Endothelial cell of umbilical vein (primary cell): Measurements from ENCODE around the gene SH3PXD2A. TPM values are rescaled to one million over a fixed set of nuclear protein-coding genes. Genes with fewer than 3 reads are reported as not detected.

Experiments
- BruUV-seq: library from RNA; stranded (reverse); fragments of 400-500 nt; replicated peaks from 2 replicates; lab custom pipeline; 2021; lab: Mats Ljungman, UMichigan
- CTCF ChIA-PET: fragments of 300-600, 350-600 bp; sonication (Branson Sonifier 250); formaldehyde crosslinking; loops from one replicate; lab custom pipeline; 2021; ENCODE audit warnings: antibody characterized with exemption, inconsistent platforms; lab: Charles Lee
- POLR2A ChIA-PET: fragments of 300-600, 350-600 bp; sonication (Branson Sonifier 250); formaldehyde crosslinking; loops from one replicate; lab custom pipeline; 2021; ENCODE audit warnings: antibody characterized with exemption, inconsistent platforms; lab: Charles Lee
- DNase-seq: peaks from one replicate; pipeline ENCODE4 v3.0.0-alpha.2; 2011; ENCODE audit warnings: low read depth, low spot score
- FAIRE-seq: peaks from 2 replicates; lab custom pipeline; 2011; peaks lifted over from hg19 to GRCh38; lab: Jason Lieb, UNC
- H2AFZ ChIP-seq: 2 replicates; pipeline ENCODE4 v1.6.0; 2012; ENCODE audit warnings: low read depth, low read length, control low read depth, inconsistent platforms
- H3K27ac ChIP-seq: 2 replicates; pipeline ENCODE4 v1.5.1; 2011; ENCODE audit warnings: low read depth, mild to moderate bottlenecking, control low read depth, low read length, moderate library complexity; ENCODE audit not compliant: insufficient read depth
- H3K27me3 ChIP-seq, 2 experiments: 2 replicates each; pipeline versions ENCODE4 v1.6.0 to v1.6.1; 2011; ENCODE audit warnings: low read length in 2 of 2, mixed read lengths in 1 of 2; ENCODE audit not compliant: control insufficient read depth in 2 of 2, insufficient read depth in 2 of 2
- H3K36me3 ChIP-seq, 2 experiments: 2 replicates in 1 of 2; 3 replicates in 1 of 2; pipeline ENCODE4 v1.5.1; 2011; ENCODE audit warnings: low read length in 2 of 2, mild to moderate bottlenecking in 1 of 2, moderate library complexity in 1 of 2; ENCODE audit not compliant: control insufficient read depth in 2 of 2, insufficient read depth in 2 of 2; ENCODE audit errors: extremely low read depth in 1 of 2
- H3K4me1 ChIP-seq: 3 replicates; pipeline ENCODE4 v1.5.1; 2011; ENCODE audit warnings: mild to moderate bottlenecking, low read length; ENCODE audit not compliant: control insufficient read depth, insufficient read depth; ENCODE audit errors: extremely low read depth
- H3K4me2 ChIP-seq: 2 replicates; pipeline ENCODE4 v1.6.1; 2011; ENCODE audit warnings: low read length, control low read depth, mixed read lengths; ENCODE audit not compliant: insufficient read depth
- H3K4me3 ChIP-seq, 3 experiments: fragments of 200-600 bp in 1 of 3; sonication (generic), shearing (Covaris generic) in 1 of 3; replicated peaks in 1 of 3; 2 replicates each; pipeline ENCODE4 v1.5.1; 2011 to 2016; ENCODE audit warnings: control low read depth in 3 of 3, low read length in 3 of 3, mild to moderate bottlenecking in 2 of 3, inconsistent platforms in 1 of 3, low read depth in 1 of 3, moderate library complexity in 1 of 3; ENCODE audit not compliant: insufficient read depth in 1 of 3
- H3K79me2 ChIP-seq: 2 replicates; pipeline ENCODE4 v1.6.0; 2012; ENCODE audit warnings: low read length, inconsistent platforms; ENCODE audit not compliant: control insufficient read depth, insufficient read depth
- H3K9ac ChIP-seq: replicated peaks from 2 replicates; pipeline ENCODE3; 2011; ENCODE audit warnings: low read length, control low read depth; ENCODE audit not compliant: insufficient read depth; ENCODE audit errors: extremely low read depth
- H3K9me1 ChIP-seq: replicated peaks from 3 replicates; pipeline ENCODE4 v1.6.0; 2011; ENCODE audit warnings: mild to moderate bottlenecking, low read length; ENCODE audit not compliant: control insufficient read depth, insufficient read depth; ENCODE audit errors: extremely low read depth
- H3K9me3 ChIP-seq: replicated peaks from 2 replicates; pipeline ENCODE4 v1.5.1; 2012; ENCODE audit warnings: low read length, inconsistent platforms; ENCODE audit not compliant: control insufficient read depth, insufficient read depth
- H4K20me1 ChIP-seq: replicated peaks from 2 replicates; pipeline ENCODE3; 2011; ENCODE audit warnings: mild to moderate bottlenecking, low read length; ENCODE audit not compliant: control insufficient read depth, insufficient read depth; ENCODE audit errors: extremely low read depth
- EZH2 ChIP-seq: IDR thresholded peaks from 2 replicates; pipeline ENCODE4 v1.6.1; 2012; ENCODE audit warnings: borderline replicate concordance, low read depth, mild to moderate bottlenecking, moderate library complexity, low read length, inconsistent platforms; ENCODE audit not compliant: severe bottlenecking
- FOS ChIP-seq: IDR thresholded peaks from 2 replicates; pipeline ENCODE4 v1.6.1; 2011; ENCODE audit warnings: mild to moderate bottlenecking, low read length, moderate library complexity, borderline replicate concordance; ENCODE audit not compliant: insufficient read depth
- GATA2 ChIP-seq: IDR thresholded peaks from 2 replicates; pipeline ENCODE4 v1.7.0; 2011; ENCODE audit warnings: low read depth, mild to moderate bottlenecking, moderate library complexity, mixed read lengths, low read length; ENCODE audit not compliant: insufficient read length, insufficient read depth
- JUN ChIP-seq: IDR thresholded peaks from 2 replicates; pipeline ENCODE4 v1.6.1; 2011; ENCODE audit warnings: borderline replicate concordance, low read depth; ENCODE audit not compliant: insufficient read length, insufficient read depth
- MAX ChIP-seq: IDR thresholded peaks from 2 replicates; pipeline ENCODE4 v1.6.1; 2011; ENCODE audit not compliant: insufficient read depth, insufficient read length
- MYC ChIP-seq: IDR thresholded peaks from one replicate; pipeline ENCODE4 v1.6.1; 2011; ENCODE audit warnings: mild to moderate bottlenecking, low read depth, low read length
- POLR2A ChIP-seq: IDR thresholded peaks from 2 replicates; pipeline ENCODE4 v1.6.1; 2012; ENCODE audit warnings: low read depth, mild to moderate bottlenecking, control low read depth, low read length
- POLR2AphosphoS5 ChIP-seq: IDR thresholded peaks from 2 replicates; pipeline ENCODE4 v1.6.1; 2012; ENCODE audit warnings: low read depth, mild to moderate bottlenecking, control low read depth, low read length, moderate library complexity; ENCODE audit not compliant: insufficient read depth
- dilution Hi-C: fragments of 300-500 bp; cut with MboI; formaldehyde crosslinking; loops from one replicate; pipeline ENCODE4 v1.15.0; 2019; ENCODE audit warnings: low sequenced_read_pairs; ENCODE audit not compliant: extremely low pct_ligation_motif_present
- intact Hi-C: fragments of 100-400 bp; cut with micrococcal nuclease; formaldehyde crosslinking; loops from one replicate; pipeline ENCODE4 v1.10.0; 2022
- polyA plus RNA-seq, 4 experiments: library from polyadenylated mRNA; depleted of rRNA in 3 of 4; stranded (reverse) in 3 of 4; unstranded in 1 of 4; fragments of >200 nt; gene quantifications; 2 replicates each; pipeline versions ENCODE4 v1.2.1 to v1.2.3, GENCODE V29; 2011 to 2012; ENCODE audit warnings: missing spikeins in 1 of 4
- total RNA-seq: library from RNA; stranded (reverse); gene quantifications from 2 replicates; pipeline ENCODE4 v1.2.3, GENCODE V29; 2021
- TF ChIP-seq, protein P1 (sequence below), 2 donors: IDR thresholded peaks; 1 replicate in 1 of 2; 2 replicates in 1 of 2; pipeline ENCODE4 v1.5.1; 2011; ENCODE audit warnings: low read length in 2 of 2, mild to moderate bottlenecking in 2 of 2, moderate library complexity in 2 of 2, control low read depth in 1 of 2, inconsistent platforms in 1 of 2, low read depth in 1 of 2; ENCODE audit not compliant: insufficient read depth in 1 of 2; ENCODE audit errors: extremely low read depth in 1 of 2

Gene SH3PXD2A
- total and polyA plus RNA-seq, 2 donors (not counting 3 experiments of a cell fraction or from before 2014, with no cell fraction given) = 1.4 to 5.1 TPM

DNA sequence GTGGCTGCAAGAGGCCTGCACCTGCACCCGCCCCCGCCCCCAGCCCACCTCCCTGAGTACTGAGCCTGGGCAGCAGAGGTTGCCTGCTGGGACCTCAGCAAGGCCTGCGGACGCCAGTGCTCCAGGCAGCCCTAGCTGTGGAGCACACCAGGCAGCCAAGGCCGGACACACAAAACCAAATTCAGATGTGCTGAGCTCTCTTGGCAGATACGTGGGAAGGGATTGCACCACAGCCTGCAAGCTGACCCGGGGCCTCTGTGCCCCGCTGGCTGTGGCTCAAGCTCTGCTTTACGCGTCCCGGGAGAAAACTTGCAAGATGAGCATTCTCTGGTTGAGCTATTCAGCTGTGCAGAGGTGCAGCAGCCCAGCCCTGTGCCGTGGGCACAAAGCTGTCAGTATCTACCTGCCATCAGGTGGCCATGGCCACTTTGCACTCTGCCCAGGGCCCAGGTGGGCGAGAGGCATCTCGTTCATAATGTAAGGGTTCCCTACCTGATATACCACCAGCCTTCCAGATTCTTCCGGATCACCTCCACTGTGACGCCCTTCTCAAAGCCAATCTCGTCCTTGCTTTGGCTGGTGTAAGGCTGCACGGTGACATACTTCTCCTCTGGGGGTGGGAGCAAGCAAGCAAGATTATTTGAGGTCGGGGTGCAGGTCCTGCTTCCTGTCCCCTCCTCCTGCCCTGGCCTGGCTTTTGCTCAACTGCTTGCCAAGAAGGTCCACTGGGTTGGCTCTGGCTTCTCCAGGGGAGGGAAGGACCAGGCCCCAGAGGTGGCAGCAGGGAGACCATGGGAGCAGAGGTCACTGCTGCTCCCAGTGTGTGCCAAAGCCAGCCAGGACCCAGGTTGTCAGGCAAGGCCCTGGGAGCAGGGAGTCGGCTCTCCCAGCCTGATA, 238.4 kb downstream of the SH3PXD2A start:
- Histone ChIP-seq H4K20me1 (no peaks in the 10 kb centered on the region), H3K9me3 (no peaks in the 10 kb centered on the region), H3K4me1 (no peaks in the 10 kb centered on the region), H3K9me1 (no peaks in the 10 kb centered on the region), H3K36me3 (no peaks in the 10 kb centered on the region), H2AFZ (no peak overlapping the region), H3K27ac (no peak overlapping the region), H3K9ac (no peak overlapping the region), H3K4me2 (no peak overlapping the region), H3K27me3 (no peaks in the 10 kb centered on the region), H3K4me3 (no peak overlapping the region), H3K79me2 (no peaks in the 10 kb centered on the region)
- DNase-seq (no peak), FAIRE-seq (no peak)
- TF ChIP-seq GATA2 = no peak
- TF ChIP-seq POLR2A = no peak
- TF ChIP-seq, protein P1, sequence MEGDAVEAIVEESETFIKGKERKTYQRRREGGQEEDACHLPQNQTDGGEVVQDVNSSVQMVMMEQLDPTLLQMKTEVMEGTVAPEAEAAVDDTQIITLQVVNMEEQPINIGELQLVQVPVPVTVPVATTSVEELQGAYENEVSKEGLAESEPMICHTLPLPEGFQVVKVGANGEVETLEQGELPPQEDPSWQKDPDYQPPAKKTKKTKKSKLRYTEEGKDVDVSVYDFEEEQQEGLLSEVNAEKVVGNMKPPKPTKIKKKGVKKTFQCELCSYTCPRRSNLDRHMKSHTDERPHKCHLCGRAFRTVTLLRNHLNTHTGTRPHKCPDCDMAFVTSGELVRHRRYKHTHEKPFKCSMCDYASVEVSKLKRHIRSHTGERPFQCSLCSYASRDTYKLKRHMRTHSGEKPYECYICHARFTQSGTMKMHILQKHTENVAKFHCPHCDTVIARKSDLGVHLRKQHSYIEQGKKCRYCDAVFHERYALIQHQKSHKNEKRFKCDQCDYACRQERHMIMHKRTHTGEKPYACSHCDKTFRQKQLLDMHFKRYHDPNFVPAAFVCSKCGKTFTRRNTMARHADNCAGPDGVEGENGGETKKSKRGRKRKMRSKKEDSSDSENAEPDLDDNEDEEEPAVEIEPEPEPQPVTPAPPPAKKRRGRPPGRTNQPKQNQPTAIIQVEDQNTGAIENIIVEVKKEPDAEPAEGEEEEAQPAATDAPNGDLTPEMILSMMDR (IDR thresholded peaks at IDR 0.05; ENCODE audit: extremely low read depth in 1 of 2, insufficient read depth in 1 of 2, low read depth in 1 of 2, low read length in 2 of 2) = no peak
- TF ChIP-seq FOS = no peak
- no peak for TF ChIP-seq POLR2AphosphoS5
- no peak for TF ChIP-seq EZH2
- no peak for TF ChIP-seq JUN
- no peak for TF ChIP-seq MYC
- TF ChIP-seq MAX = no peak
- no TSS peak for BruUV-seq
- ChIA-PET CTCF (interaction anchor here (0.9 kb wide), 1 partner anchor 69 kb away, joined by 4 read pairs; no protein-coding TSS in a partner anchor), POLR2A (no interaction called here)
- dilution Hi-C loops = no loop called here
- intact Hi-C loops = no loop called here
